ENCODE data around the gene TRIM40.

DNA sequence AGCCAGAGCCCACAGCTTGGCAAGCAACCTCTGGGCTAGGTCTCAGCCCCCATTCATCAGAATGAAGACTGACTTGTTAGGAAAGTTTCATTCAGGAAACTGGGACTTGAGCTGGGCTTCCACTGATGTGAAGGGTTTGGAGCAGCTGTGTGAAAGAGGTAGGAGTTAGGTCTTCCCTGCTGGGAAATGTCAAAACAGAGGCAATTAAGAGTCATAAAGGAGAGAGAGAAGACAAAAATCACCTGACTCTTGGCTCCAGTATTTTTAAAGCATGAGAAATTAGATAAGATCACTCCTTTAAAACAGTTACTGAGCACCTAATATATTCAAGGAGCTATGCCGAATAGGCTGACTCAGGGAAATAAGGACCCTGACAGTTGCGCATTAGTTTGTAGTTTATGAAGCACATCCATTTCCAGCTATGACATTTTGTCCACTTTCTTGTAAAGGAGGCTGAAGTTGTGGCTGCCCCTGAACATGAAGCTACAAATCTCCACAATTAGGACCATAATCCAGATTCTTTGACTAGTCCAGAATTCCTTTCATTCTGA lies 3.9 kb upstream of the TRIM40 start:
- no peak for TF ChIP-seq POLR2A (IDR thresholded peaks at IDR 0.05; ENCODE audit: low read length)
- TF ChIP-seq, protein P1, sequence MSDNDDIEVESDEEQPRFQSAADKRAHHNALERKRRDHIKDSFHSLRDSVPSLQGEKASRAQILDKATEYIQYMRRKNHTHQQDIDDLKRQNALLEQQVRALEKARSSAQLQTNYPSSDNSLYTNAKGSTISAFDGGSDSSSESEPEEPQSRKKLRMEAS (IDR thresholded peaks at IDR 0.05) = no peak
- no peak for TF ChIP-seq CTCF (IDR thresholded peaks at IDR 0.05)
- TF ChIP-seq PHF8 (IDR thresholded peaks at IDR 0.05; ENCODE audit: borderline replicate concordance, low read depth) = no peak
- no peak for TF ChIP-seq RCOR1 (IDR thresholded peaks at IDR 0.05; ENCODE audit: low read depth, low read length)
- no peak for TF ChIP-seq CHD2 (IDR thresholded peaks at IDR 0.05; ENCODE audit: low read length, partially characterized antibody)
- TF ChIP-seq EP300 (IDR thresholded peaks at IDR 0.05) = no peak
- no peak for TF ChIP-seq EHMT2 (IDR thresholded peaks at IDR 0.05; ENCODE audit: low read depth)
- no peak for TF ChIP-seq CEBPB (IDR thresholded peaks at IDR 0.05)
- TF ChIP-seq, protein P2, sequence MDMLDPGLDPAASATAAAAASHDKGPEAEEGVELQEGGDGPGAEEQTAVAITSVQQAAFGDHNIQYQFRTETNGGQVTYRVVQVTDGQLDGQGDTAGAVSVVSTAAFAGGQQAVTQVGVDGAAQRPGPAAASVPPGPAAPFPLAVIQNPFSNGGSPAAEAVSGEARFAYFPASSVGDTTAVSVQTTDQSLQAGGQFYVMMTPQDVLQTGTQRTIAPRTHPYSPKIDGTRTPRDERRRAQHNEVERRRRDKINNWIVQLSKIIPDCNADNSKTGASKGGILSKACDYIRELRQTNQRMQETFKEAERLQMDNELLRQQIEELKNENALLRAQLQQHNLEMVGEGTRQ (IDR thresholded peaks at IDR 0.05) = no peak
- no peak for TF ChIP-seq HMGXB4 (CRISPR knock-in tag; IDR thresholded peaks at IDR 0.05; ENCODE audit: borderline replicate concordance)

All from A549 (cell line).